GM12892 (cell line): ENCODE results near the gene ADGRB3.
"Not testable (repeated sequence)": the region's sequence is repeated elsewhere in the genome, so short reads cannot be mapped to it uniquely, and the experiment has no call there.

ENCODE experiments used
- DNase-seq: peaks from one replicate; pipeline ENCODE4 v3.0.0; 2011; ENCODE audit not compliant: insufficient read length
- FAIRE-seq: peaks from 2 replicates; lab custom pipeline; 2011; peaks lifted over from hg19 to GRCh38; lab: Jason Lieb, UNC
- POLR2A ChIP-seq: IDR thresholded peaks from 2 replicates; pipeline ENCODE4 v1.6.1; 2011; ENCODE audit warnings: low read depth, low read length, control low read depth
- POLR2AphosphoS5 ChIP-seq: IDR thresholded peaks from 2 replicates; pipeline ENCODE4 v1.6.1; 2011; ENCODE audit warnings: low read depth, low read length, control low read depth
- TAF1 ChIP-seq: IDR thresholded peaks from 2 replicates; pipeline ENCODE4 v1.6.1; 2011; ENCODE audit warnings: low read depth, mild to moderate bottlenecking, control low read depth, low read length, borderline replicate concordance

The ADGRB3 gene

DNA sequence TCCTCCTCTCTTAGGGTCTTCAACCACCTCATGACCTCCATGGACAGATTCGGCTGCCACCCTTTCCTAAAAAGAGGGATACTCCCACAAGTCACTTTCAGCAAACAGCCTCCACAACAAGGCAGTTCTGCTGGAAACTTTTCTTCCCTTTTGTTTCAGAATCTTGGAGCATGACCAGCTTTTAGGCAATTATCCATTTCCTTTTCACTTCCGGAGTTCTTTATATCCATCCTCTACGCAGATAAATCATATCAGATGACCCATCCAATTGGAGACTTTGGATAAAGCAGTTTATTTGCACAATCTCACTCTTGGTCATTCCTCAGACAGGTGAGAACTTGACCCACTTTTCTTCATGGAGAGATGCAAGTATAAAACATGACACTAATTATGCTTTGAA, 763.2 kb downstream of the ADGRB3 start:
- no peak for TF ChIP-seq POLR2A
- TF ChIP-seq POLR2AphosphoS5, result no peak
- no peak for FAIRE-seq
- DNase-seq, result no peak

DNA sequence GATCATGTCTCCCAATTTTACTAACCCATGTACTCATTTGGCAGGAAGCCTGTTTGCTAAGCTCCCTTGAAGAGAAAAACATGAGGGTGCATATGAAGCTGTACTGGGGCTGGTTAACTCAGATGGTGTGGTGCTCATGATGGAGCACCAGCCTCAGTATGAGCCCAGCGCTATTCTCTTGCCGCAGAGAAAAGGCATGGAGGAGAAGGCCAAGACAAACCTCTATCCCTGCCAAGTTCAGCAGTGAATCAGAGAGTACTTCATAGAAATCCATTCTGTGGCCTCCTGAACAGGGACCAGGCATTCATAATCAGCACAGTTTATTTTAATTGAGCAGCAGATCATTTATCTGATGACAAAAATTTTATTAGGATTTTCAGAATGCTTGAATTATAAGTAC, 763.6 kb downstream of the ADGRB3 start:
- DNase-seq, result no peak
- TF ChIP-seq TAF1 (no peak), POLR2A (no peak), POLR2AphosphoS5 (no peak)

DNA sequence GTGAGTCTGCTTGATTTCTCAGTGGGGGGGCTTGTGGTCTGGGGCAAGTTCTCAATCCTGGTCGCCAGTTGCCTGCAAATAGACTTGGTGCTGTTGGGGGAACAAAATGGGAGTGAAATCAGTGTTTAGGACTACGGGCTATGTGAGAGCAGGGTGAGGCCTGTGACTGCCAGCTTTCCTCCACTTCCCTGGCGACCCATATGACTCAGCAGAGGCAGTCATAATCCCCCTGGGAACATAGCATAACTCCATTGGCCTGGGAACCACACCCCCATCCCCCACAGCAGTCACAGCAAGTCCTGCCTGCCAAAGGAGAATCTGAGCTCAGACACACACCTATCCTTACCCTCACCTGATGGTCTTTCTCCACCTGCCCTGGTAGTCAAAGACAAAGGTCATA, 773.8 kb downstream of the ADGRB3 start:
- FAIRE-seq (no peak), DNase-seq (no peak)
- TF ChIP-seq TAF1 (no peak), POLR2AphosphoS5 (no peak)

More for the DNA sequence above, 763.6 kb downstream of the ADGRB3 start:
- no peak for FAIRE-seq

DNA sequence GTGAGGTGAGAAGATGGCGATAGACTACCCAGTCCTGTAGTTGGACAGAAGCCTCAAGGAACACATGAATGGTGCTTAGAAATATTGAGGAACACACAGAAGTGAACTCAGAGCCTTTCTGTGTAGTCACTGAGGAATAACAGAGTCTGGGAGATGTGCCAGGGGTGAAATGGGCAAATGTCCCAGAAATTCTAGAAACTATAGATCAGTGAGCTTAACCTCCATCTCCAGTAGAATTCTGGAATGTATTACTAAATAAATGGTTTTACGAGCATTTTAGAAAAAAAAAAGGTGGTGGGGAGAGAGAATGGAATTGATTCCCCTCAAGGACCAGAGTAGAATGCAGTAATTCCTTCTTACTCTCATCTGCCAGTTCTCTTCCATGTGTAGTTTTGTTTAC, 781.7 kb downstream of the ADGRB3 start:
- DNase-seq (no peak), FAIRE-seq (no peak)
- TF ChIP-seq POLR2AphosphoS5 (no peak), TAF1 (no peak), POLR2A (no peak)

DNA sequence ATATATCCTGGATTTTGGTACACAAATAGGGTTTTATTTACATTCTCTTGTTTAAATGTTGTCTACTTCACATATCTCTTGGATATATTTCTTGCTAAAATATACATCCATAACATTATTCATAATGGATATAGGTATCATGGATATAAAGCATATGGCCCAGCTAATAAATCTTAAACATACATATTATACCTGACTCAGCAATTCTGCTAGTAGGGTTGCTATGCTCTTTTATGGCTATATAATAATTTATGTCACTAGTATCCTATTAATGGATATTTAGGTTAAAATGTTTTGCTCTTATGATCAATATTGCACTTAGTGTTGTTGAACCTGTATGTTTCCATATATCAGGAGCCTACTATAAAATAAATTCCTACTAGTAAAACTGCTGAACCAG, 786.2 kb downstream of the ADGRB3 start:
- no peak for TF ChIP-seq POLR2AphosphoS5
- DNase-seq (no peak), FAIRE-seq (no peak)

DNA sequence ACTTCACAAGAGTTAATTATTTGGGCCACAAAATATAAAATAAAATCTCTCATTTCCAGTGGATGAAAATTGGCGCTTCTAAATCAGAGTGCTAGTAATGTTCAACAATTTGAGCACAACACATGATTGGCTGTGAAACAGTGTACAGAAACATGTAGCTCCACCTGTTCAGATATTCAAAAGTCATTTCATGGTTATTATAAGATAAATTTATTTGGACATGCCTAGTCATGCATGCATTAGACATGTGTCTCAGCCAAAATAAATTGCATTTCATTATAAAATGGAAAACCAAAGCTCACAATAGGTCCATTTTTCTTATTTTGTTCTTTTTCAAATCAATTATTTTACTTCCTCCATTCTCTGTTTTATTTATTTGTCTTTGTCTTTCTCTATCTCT, 786.9 kb downstream of the ADGRB3 start:
- FAIRE-seq, result no peak
- no peak for DNase-seq
- TF ChIP-seq POLR2AphosphoS5 (no peak), TAF1 (no peak), POLR2A (no peak)

DNA sequence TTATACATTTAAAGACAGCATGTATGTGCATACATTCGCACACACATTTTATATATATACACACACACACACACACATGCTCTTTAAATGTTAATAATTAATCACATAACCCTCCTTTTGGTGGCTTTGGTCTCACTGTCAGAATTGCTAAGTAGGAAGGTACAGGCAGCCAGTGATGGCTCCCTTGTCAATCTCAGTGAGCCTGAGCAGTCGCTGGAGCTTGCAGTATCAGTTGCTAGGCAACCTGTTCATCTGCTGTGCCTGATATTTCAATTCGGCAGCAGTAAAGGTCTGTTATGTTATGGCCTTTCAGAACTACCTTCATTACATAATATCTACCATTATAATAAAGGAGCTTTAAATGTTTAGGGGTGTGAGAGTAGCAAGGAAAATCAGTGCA, 787.4 kb downstream of the ADGRB3 start:
- no peak for FAIRE-seq
- no peak for TF ChIP-seq TAF1
- TF ChIP-seq POLR2A, result no peak
- no peak for TF ChIP-seq POLR2AphosphoS5
- no peak for DNase-seq

DNA sequence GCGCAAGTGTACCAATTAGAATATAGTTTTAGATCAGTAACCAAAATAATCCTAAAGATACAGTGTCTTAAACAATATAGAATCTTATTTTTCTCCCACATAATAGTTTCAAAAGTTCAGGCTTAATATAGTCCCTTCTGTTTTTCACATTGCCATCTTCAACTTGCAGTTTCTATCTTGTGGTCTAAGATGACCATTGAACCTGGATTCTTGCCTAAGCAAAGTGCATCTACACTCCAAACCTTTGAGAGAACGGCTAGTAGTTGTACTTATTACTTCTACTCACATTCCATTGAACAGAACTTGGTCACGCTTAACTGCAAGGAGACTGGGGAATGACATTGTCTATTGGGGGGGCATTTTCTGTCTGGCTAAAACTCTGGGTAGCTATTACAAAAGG, 788.7 kb downstream of the ADGRB3 start:
- TF ChIP-seq POLR2AphosphoS5 (no peak), POLR2A (no peak), TAF1 (no peak)
- no peak for FAIRE-seq
- no peak for DNase-seq

DNA sequence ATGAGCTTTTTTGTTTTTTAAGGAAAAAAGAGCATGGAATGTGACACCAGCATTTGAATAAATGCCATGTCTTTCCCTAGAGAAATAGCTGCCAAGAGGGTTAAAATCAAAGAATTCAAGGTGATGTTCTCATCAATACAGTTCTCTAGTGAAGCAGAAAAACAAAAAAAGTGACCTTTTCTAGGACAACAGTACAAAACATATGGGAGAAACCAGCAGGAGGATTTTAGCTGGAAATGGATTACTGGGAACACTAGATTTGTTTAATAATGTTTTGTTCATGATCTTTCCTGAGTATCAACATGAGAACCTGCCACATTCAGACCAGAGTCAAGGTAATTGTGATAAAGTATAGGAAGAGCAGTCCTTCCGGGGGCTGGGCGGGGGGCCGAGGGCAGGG, 789.5 kb downstream of the ADGRB3 start:
- no peak for FAIRE-seq
- TF ChIP-seq TAF1, result no peak
- no peak for TF ChIP-seq POLR2AphosphoS5
- no peak for TF ChIP-seq POLR2A
- no peak for DNase-seq

DNA sequence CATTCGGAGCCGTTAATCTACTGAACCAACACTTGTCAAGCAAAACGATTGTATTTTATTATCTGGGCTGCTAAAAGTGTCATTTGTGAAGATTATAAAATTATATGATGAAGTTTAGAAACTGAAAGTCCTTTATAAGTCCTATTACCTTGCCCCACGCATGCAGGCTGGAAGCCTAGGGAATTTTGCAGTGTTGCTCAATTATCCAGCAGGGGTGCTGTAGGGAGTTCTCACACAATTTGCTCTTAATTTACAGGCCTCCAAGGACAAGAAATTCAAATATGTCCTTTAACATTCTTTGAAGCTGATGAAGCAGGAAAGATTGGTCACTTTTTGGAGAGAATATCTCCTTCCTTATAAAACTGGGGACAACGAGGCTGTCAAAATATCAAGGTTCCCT, 792.8 kb downstream of the ADGRB3 start:
- FAIRE-seq, result no peak
- TF ChIP-seq POLR2AphosphoS5 (no peak), TAF1 (no peak), POLR2A (no peak)
- DNase-seq, result no peak

DNA sequence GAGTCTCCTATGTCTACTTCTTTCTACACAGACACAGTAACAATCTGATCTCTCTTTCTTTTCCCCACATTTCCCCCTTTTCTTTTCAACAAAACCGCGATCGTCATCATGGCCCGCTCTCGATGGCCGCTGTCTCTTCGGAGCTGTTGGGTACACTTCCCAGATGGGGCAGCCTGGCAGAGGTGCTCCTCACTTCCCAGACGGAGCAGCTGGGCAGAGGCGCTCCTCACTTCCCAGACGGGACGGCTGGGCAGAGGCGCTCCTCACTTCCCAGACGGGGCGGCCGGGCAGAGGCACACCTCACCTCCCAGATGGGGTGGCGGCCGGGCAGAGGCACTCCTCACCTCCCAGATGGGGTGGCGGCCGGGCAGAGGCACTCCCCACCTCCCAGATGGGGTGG, 797.1 kb downstream of the ADGRB3 start:
- not testable (repeated sequence) for FAIRE-seq, DNase-seq

DNA sequence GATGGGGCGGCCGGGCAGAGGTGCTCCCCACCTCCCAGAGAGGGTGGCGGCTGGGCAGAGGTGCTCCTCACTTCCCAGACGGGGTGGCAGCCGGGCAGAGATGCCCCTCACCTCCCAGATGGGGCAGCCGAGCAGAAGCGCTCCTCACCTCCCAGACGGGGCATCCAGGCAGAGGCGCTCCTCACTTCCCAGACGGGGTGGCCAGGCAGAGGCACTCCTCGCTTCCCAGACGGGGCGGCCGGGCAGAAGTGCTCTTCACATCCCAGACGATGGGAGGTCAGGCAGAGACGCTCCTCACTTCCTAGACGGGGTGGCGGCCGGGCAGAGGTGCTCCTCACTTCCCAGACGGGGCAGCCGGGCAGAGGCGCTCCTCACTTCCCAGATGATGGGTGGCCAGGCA, 798.0 kb downstream of the ADGRB3 start:
- FAIRE-seq, DNase-seq: not testable (repeated sequence)

DNA sequence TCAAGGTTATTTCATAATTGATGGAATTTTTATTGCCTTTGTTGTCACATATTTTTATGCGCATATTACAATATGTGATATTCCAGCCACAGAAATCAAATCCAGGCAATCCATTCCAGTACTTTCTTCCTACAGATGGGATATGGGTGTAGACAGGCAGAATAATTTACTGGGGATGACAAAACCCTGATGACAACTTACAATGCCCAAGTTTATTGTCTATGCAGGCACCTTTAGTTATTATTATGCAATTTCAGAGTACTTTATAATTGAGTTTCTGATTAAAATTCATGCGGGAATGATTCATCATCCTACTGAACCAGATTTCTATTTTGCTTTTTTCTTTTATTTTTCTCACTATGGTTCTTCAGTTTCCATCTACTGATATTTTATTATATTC, 803.0 kb downstream of the ADGRB3 start:
- TF ChIP-seq TAF1, result no peak
- TF ChIP-seq POLR2A, result no peak
- no peak for TF ChIP-seq POLR2AphosphoS5
- no peak for DNase-seq
- FAIRE-seq, result no peak
